GM19035 (cell line): Measurements from ENCODE around the gene LGSN.
"Not testable (repeated sequence)": the region's sequence is repeated elsewhere in the genome, so short reads cannot be mapped to it uniquely, and the experiment has no call there.

Experiments
- ATAC-seq: cut with Tn5 transposase; IDR thresholded peaks from one replicate; pipeline ENCODE4 v1.9.1; 2021; ENCODE audit not compliant: unreplicated experiment

The LGSN gene, protein sequence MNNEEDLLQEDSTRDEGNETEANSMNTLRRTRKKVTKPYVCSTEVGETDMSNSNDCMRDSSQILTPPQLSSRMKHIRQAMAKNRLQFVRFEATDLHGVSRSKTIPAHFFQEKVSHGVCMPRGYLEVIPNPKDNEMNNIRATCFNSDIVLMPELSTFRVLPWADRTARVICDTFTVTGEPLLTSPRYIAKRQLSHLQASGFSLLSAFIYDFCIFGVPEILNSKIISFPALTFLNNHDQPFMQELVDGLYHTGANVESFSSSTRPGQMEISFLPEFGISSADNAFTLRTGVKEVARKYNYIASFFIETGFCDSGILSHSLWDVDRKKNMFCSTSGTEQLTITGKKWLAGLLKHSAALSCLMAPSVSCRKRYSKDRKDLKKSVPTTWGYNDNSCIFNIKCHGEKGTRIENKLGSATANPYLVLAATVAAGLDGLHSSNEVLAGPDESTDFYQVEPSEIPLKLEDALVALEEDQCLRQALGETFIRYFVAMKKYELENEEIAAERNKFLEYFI

DNA sequence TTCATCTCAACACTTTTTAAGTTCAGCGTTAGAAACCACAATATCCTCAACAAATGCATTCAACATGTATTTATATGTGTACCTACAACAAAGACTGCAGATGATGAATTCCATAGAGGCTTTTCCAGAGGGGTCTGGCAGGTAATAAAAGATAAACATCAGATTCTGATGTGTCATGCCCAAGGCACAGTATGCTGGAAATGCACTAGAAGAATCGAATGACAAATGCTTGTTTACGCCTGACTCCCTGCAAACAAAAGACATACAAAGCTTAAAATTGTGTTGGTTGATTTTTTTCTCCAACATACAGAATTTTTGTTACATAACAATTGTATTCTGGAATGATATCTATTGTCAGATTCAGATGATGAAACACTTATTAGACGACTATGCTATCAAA, at the start of gene LGSN:
TSS of gene LGSN (minus strand) at position 45 of the 400 bp plus-strand sequence. CDS start at position 5, 40 bp downstream.
- no peak for ATAC-seq

DNA sequence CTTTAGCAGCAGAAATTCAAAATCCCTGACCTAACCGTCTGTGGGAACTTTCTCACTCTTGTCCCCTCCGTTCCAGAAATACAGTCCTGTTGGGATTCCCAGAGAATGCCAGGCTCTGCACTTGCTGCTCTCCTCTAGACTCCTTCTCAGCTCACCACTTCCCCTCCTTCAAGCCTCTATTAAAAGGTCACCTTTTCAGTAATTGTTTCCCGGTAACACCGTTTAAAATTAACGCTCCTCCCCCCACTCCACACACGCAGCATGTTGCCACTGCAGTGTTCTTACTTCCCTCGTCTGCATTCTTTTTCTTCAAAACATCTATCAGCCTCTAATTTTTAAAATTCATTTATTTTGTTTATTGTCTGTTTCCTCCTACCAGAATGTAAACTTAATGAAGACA, 48.6 kb upstream of the LGSN start:
- no peak for ATAC-seq

DNA sequence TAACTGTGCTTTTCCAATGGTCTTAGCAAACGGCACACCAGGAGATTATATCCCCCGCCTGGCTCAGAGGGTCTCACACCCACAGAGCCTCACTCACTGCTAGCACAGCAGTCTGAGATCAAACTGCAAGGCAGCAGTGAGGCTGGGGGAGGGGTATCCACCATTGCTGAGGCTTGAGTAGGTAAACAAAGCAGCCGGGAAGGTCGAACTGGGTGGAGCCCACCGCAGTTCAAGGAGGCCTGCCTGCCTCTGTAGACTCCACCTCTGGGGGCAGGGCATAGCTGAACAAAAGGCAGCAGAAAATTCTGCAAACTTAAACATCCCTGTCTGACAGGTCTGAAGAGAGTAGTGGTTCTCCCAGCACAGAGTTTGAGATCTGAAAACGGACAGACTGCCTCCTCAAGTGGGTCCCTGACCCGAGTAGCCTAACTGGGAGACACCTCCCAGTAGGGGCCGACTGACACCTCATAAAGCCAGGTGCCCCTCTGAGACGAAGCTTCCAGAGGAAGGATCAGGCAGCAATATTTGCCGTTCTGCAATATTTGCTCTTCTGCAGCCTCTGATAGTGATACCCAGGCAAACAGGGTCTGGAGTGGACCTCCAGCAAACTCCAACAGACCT, 42.8 kb upstream of the LGSN start:
- not testable (repeated sequence) for ATAC-seq

DNA sequence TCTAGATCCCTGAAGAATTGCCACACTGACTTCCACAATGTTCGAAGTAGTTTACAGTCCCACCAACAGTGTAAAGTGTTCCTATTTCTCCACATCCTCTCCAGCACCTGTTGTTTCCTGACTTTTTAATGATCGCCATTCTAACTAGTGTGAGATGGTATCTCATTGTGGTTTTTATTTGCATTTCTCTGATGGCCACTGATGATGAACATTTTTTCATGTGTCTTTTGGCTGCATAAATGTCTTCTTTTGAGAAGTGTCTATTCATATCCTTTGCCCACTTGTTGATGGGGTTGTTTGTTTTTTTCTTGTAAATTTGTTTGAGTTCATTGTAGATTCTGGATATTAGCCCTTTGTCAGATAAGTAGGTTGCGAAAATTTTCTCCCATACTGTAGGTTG, 37.6 kb upstream of the LGSN start:
- not testable (repeated sequence) for ATAC-seq

DNA sequence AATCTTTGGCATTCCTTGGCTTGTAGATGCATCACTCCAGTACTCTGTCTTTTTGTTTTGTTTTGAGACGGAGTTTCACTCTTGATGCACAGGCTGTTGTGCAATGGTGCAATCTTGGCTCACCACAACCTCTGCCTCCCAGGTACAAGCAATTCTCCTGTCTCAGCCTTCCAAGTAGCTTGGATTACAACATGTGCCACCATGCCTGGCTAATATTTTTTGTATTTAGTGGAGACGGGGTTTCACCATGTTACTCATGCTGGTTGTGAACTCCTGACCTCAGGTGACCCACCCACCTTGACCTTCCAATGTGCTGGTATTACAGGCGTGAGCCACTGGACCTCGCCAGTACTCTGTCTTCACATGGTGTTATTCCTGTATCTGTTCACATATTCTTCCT, 35.8 kb upstream of the LGSN start:
- ATAC-seq: no peak

DNA sequence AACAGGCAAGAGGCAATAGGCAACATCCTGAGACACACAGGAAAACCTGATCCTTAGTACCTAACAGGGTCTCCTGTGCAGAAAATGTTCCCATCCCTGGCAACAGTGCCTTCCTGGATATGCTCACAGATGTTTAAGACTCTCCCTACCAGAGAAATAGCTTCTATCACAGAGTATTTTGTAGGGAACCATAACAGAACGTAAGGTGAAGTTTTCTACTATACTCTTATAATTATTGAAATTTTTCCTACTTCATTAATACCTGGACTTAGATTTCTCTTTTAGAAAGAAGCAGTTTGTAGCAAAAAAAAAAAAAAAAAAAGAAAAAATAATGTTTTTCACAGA, 33.5 kb upstream of the LGSN start:
- no peak for ATAC-seq

DNA sequence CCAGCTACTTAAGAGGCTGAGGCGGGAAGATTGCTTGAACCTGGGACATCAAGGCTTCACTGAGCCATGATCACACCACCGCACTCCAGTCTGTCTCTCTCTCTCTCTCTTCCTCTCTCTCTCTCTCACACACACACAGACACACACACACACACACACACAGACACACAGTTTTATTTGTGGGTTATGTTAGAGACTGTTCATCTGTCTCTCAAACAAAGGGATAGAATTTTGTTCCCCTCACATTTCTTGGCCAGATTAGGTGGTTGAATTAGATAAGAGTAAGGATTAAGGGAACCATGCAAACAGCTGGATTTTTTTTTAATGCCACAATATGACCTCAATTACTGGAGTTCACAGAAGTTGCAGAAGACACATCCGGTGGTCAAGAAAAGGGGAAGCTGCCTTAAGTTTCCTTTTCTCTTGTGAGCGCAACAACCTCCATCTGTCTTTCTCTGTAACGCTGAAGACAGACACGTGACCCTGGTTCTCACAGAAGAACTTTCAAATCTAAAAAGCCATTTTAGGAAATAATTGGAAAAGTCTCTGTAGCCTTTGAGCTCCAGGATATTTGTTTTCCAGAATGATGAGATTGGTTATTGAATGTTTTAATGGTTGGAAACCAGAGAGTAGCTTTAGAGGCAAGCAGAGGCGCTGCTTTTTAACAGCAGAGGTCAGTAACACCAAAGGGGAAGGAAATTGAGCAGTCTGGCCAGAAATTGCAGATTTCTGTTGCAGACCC, 32.9 kb upstream of the LGSN start:
- ATAC-seq: peak; percentile 96

DNA sequence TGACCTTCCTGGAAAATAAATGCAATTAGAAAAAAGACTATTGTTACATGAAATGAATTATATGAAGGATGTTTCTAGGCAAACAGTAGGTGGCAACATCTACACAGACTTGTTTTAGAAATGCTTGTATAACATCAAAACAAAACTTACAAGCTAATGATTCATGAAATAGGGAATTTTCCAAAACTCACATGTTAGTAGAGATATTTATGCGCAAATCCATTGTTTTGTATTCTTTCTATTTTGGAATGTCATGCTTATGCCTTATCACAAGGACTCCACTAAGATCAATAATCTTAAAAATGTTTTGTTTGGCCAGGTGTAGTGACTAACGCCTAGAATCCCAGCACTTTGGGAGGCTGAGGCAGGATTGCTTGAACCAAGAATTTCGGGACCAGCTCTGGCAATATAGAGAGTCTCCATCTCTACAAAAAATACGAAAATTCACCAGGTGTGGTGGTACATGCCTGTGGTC, 32.3 kb upstream of the LGSN start:
- ATAC-seq: peak; percentile 33

DNA sequence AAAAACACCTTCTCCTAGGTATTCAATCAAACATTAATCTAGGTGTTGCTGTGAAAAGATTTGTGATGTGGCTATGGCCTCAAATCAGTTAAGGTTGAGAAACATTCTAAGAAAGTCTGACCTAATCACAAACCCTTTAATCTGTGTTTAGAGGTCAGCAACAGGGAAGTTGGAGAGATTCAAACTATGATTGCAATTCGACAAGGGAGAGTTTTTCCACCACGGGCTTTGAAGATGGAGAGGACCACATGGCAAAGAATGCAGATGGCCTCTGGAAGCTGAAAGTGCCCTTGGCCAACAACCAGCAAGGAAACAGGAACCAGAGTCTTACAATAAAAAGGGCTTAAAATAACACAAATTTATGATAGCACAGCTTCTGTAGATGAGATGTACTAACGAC, 29.6 kb upstream of the LGSN start:
- ATAC-seq: no peak

DNA sequence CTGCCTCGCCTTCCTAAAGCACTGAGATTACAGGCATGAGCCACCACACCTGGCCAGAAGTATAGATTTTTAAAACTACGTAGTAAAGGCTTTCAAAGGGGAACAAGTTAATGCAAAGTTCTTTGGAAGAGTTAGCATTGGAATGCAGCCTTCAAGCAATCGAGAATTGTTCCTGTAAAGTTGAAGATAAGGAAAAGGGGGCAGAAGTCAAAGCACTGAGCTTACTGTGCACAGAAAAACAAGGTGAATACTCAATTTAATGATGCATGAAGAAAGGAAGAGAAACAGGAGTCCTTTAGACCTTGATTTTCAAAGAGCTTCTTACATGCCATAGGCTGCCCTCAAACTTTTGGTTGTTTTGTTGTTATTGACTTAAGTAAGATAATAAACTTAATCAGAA, 29.1 kb upstream of the LGSN start:
- ATAC-seq: no peak

DNA sequence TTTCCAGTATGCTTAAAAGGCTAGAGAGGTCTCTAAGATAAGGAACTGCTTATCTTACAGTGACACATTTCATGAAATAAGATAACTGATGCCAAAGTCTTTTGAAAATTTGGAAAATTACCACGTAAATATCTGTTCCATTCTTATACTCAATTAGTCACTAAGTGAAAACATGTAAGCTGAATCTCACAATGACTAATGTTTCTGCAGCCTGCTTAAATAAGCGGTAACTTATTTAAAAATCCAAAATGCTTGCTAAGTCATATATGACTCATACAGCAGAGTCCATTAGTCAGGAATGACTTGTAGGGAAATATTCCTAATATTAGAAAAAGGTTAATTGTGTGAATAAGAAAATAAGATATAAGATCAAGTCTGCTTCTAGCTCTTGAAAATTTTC, 27.8 kb upstream of the LGSN start:
- ATAC-seq: no peak

DNA sequence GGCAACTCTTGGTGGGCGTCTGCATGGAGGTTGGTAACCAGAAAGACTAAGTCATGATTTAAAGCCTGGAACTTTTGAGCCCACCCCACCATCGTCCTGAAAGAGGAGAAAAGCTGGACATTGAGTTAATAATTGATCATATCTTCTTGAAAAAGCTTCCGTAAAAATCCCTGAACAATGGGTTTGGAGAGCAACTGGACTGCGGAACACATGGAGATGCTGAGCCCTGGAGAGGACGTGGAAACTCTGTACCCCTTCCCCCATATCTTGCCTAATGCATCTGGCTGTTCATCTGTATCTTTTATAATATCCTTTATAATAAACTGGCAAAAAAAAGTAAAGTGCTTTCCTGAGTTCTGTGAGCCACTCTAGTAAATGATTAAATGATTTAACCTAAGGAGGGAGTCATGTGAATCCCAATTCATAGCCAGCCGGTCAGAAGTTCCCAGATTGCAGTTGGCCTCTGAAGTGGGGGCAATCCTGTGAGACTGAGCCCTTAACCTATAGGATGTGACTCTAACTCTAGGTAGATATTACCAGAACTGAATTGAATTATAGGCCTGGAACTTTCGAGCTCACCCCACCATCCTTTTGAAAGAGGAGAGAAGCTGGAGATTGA, 26.5 kb upstream of the LGSN start:
- no peak for ATAC-seq

DNA sequence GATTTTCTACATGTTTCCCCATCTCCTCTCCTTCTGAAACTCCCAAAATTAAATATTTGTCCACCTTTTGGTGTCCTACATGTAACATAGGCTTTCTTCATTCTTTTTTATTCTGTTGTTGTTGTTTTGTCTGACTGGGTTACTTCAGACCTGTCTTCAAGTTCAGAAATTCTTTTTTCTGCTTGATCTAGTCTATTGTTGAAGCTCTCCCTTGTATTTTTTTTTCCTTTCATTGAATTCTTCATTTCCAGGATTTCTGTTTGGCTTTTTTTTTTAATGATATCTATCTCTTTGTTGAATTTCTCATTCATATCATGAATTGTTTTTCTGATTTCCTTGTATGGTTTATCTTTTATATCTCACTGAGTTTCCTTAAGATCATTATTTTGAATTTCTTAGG, 20.6 kb upstream of the LGSN start:
- no peak for ATAC-seq

DNA sequence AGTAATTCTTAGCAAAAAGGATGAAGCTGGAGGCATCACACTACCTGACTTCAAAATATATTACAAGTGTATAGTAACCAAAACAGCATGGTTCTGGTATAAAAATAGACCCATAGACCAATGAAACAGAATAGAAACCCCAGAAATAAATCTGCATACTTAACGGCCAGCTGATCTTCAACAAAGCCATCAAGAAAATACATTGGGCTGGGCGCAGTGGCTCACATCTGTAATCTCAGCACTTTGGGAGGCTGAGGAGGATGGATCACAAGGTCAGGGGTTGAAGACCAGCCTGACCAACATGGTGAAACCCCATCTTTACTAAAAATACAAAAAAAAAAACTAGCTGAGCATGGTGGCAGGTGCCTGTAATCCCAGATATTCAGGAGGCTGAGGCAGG, 14.9 kb upstream of the LGSN start:
- ATAC-seq: not testable (repeated sequence)

DNA sequence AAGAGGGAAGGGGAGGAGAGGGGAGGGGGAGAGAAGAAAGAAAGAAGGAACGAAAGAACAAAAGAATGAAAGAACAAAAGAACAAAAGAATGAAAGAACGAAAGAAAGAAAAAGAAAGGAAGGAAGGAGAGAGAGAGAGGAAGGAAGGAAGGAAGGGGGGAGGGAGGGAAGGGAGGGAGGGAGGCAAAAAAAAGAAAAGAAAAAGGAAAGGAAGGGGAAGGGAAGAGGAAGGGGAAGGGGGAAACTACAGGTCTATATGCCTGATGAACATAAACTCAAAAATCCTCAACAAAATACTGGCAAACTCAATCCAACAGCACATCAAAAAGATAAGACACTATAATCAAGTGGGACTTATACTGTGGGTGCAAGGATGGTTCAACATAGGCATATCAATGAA, 13.7 kb upstream of the LGSN start:
- ATAC-seq: no peak

DNA sequence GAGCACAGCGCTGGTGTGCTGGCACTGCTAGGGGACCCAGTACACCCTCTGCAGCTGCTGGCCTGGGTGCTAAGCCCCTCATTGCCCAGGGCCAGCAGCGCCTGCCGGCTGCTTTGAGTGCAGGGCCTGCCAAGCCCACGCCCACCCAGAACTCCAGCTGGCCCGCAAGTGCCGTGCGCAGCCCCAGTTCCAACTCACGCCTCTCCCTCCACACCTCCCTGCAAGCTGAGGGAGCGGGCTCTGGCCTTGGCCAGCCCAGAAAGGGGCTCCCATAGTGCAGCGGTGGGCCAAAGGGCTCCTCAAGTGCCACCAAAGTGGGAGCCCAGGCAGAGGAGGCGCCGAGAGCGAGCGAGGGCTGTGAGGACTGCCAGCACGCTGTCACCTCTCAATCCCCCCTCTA, 6.8 kb upstream of the LGSN start:
- ATAC-seq: not testable (repeated sequence)

DNA sequence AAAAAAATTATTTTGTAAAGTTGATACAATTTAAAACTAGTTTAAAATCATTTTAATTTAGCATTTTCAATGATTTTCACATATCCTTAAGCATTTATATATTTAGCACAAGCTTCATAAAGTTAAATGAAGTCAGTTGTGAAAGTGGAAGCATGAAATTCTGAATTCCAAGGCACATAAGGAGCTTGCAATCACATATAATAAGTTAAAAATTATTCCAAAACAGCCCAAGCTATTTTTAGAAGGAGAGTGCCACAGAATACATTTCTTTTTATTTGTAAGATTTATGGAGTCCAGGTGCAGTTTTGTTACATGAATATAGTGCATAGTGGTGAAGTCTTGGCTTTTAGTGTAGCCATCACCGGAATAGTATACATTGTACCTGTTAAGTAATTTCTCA, 3.2 kb upstream of the LGSN start:
- ATAC-seq: no peak

DNA sequence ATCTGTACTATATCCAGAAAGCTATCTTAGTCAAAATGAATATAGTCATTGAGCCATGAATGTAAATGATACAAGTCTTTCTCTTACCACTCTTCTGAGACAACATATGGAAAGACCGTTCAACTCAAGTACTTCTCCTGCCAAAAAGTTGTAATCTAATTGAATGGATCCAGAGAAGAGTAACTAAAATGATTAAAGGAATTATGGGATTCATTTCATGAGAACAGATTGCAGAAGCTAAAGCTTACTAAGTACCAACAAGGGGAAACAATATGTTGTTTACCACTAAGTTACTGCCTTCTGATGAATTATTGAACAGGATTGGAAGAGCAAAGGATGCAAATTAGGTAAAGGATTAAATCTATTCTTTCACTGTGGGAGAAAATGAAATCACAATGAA, 2.0 kb upstream of the LGSN start:
- ATAC-seq: no peak

DNA sequence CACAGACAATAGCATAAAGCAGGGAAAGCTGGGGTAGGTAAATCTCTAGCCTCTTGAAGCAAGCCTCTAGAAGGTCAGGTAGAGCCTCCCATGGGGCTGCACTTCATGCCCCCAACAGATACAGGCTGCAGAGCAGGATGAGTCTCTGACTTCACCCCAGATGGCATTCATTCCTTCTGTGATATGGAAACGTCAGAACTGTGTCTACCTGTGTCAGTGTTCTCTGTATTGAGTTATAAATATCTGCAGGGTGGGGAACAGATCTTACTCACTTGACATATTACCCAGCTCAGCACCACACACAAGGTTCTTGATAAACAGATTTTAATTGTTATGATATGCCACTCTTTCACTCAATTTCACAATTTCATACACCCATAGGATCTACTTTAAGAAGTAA, 2.1 kb downstream of the LGSN start:
- ATAC-seq: no peak

DNA sequence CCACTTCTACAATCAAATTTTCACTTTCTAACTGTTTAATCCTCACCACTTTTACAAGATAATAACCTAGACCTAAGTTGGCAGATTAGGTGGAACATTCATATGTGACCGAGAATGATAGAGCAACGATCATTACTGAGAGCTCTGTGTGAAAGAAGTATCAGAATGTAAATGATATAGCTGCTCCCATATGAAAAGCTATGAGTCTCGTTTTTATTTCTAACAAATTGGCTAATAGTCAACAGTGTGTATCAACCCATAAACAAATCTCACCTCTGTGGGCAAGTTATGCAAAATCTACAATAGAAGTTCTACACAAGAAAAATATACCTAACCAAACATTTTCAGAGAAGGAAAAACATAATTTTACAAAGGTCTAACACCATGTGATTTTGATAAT, 3.7 kb downstream of the LGSN start:
- no peak for ATAC-seq

DNA sequence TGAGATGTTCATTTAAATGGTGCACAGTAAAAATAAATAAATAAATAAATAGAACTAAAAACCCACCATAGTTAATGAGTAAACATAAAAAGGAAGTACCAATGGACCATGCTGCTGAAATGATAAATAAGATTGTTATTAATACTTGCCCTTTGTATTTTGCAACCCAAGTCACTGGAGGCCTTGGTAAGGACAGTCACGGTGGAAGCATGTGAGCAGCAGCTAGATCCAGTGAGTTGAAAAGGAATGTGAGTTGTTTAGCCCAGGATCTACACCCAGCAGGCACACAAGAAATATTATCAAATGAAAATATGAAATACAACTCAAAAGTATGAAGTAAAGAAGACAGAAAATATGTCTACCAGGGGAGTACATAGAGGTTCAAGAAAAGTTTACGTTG, 6.7 kb downstream of the LGSN start:
- ATAC-seq: no peak
